GF-D8 (cell line): Measurements from ENCODE around the gene CAPRIN1.

Experiments used
- DNase-seq: peaks from one replicate; lab custom pipeline; 2025; lab: John Stamatoyannopoulos, UW

Gene CAPRIN1, protein sequence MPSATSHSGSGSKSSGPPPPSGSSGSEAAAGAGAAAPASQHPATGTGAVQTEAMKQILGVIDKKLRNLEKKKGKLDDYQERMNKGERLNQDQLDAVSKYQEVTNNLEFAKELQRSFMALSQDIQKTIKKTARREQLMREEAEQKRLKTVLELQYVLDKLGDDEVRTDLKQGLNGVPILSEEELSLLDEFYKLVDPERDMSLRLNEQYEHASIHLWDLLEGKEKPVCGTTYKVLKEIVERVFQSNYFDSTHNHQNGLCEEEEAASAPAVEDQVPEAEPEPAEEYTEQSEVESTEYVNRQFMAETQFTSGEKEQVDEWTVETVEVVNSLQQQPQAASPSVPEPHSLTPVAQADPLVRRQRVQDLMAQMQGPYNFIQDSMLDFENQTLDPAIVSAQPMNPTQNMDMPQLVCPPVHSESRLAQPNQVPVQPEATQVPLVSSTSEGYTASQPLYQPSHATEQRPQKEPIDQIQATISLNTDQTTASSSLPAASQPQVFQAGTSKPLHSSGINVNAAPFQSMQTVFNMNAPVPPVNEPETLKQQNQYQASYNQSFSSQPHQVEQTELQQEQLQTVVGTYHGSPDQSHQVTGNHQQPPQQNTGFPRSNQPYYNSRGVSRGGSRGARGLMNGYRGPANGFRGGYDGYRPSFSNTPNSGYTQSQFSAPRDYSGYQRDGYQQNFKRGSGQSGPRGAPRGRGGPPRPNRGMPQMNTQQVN

DNA sequence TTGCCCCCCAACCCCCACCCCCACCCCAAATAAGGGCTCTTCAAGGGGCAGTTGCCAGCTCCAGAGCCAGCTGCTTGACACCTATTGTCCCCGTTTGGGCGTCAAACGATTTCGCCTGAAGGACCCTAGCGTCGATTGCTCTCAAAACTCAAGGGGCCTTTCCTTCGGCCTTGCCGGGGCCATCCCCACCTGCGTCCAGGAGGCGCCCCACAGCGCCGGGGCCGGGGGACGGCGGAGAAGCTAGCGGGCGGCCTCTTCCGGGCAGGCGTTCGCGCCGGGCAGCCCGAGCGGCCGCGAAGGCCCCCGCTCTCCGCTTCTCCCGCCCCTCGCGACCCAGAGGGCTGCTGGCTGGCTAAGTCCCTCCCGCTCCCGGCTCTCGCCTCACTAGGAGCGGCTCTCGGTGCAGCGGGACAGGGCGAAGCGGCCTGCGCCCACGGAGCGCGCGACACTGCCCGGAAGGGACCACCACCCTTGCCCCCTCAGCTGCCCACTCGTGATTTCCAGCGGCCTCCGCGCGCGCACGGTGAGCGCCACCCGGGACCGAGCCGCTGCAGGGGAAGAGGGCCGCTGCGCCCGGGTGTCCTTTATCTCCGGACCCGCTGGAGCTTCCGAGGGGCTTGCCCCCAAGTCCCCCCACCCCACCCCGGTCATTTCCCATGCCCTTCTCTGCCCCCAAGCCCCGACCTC lies at the start of gene CAPRIN1:
Gene CAPRIN1, plus strand, starts transcription at position 383 of the 687 bp plus-strand sequence. CDS start 690 bp downstream, outside the sequence.
- peak; percentile 52 for DNase-seq

- no peak for DNase-seq
Observed at GRCh38 chr11:34002420-34002819, 49.1 kb upstream of the CAPRIN1 start.

DNA sequence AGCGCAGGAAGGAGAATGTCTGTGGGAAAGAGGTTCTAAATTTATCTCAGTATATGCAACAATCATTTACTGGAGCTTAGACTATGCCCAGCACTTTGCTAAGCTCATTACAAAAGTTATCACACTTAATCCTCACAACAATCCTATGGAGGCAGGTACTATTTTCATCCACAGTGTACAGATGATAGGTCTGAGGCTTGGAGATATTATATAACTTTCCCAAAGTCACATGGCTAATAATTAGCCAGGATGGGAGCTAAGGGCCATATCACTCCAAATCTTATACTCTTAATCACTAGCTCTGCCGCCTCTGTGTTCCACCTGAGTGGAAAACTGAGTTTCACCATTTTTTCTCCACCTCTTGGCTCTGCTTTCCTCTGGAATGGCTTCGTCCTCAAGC lies 47.3 kb upstream of the CAPRIN1 start:
- no peak for DNase-seq

DNA sequence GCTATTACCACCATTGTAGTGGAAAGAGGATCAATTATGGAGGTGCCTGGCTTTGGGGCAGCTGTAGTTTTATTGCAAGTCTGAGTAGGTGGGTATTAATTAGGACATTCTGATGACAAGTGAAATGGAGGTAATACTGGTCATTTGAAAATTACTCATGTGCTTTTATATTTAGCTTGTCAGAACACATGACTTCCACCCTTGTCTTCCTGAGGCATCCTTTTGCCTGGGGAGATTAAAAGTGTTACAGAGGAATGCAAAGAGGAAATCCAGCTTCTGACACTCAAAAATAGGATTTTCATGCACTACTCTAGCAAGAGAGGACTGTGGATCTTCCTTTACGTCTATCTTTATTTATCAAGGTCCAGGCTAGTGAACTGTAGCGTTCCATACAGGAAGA lies 44.7 kb upstream of the CAPRIN1 start:
- no peak for DNase-seq

GRCh38 chr11:34012734-34013133 lies 38.8 kb upstream of the CAPRIN1 start:
- DNase-seq, result no peak

DNA sequence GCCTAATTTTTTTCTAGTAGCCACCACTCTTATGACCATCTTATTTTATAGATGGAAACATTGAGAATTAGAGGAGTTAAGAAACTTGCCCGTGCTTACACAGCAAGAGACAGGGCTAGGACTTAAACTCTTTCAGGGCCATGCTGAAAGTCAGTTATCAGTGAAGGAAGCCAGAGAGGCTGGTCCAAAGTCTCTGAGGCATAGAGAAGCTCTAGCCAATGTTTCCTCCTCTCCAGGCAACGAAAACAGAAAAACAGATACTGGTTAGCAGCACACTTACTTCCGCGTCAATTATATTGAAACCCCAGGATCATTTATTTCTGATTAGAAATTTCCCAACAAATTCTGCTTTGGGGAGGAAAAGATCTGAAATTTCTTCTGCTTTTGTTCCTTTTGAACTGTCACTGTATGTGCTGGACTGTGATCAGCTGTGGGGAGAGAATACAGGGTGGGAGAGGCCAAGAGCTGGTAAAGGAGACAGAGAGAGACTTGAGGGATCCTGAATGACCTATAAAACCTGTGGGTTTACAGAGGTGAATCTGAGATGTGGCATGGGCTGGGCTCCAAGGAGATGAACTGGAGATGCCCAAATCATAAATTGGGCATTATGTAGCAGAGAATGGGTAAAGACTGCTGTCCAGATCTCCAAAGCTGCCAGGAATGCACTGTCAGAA lies 37.5 kb upstream of the CAPRIN1 start:
- DNase-seq, result no peak

- DNase-seq, result no peak
Observed at GRCh38 chr11:34021977-34022735, 29.4 kb upstream of the CAPRIN1 start.

GRCh38 chr11:34026432-34026831 lies 25.1 kb upstream of the CAPRIN1 start:
- no peak for DNase-seq

GRCh38 chr11:34027516-34028408 lies 23.8 kb upstream of the CAPRIN1 start:
- no peak for DNase-seq

GRCh38 chr11:34028425-34028824 lies 23.1 kb upstream of the CAPRIN1 start:
- no peak for DNase-seq

- no peak for DNase-seq
Observed at GRCh38 chr11:34029176-34029575, 22.4 kb upstream of the CAPRIN1 start.

DNA sequence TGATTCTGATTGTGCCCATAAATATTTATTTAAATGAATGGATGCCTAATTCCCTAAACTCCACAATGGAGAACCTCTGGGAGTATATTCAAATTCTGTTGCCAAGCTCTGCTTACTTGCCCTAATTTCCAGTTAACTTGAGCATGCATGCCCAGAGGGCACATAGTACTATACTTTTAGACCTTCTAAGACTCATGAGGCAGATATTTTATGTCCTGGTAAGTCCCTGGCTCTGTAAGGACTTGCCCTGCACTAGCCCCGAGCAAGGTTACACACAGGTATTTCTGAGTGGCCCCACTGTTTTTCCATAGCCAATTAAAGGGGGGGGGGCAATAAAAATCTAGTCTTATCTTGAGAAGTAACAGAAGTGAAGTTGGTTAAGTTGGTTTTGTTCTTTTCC lies 21.1 kb upstream of the CAPRIN1 start:
- DNase-seq, result no peak

GRCh38 chr11:34033399-34033798 lies 18.1 kb upstream of the CAPRIN1 start:
- DNase-seq, result no peak

GRCh38 chr11:34034053-34034452 lies 17.5 kb upstream of the CAPRIN1 start:
- no peak for DNase-seq

DNA sequence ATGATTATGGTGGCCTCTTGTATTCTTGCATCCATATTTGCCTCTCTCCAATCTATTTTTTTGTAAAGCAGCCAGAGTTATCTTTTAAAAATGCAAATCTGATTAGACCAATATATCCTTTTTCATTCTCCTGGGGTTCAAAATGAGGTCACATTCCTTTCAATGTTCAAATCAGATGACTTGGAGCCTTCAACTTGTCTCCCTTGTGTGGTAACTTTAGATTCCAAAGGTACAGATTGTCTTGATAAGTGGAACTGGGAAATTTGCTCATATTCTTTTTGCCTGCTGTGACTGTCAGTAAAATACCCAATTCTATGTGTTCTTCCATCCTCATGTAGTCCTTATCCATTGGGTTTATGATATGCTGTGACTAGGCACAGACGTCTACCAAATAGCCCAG lies 15.1 kb upstream of the CAPRIN1 start:
- DNase-seq, result no peak

- DNase-seq, result no peak
Observed at GRCh38 chr11:34037016-34037415, 14.5 kb upstream of the CAPRIN1 start.

DNA sequence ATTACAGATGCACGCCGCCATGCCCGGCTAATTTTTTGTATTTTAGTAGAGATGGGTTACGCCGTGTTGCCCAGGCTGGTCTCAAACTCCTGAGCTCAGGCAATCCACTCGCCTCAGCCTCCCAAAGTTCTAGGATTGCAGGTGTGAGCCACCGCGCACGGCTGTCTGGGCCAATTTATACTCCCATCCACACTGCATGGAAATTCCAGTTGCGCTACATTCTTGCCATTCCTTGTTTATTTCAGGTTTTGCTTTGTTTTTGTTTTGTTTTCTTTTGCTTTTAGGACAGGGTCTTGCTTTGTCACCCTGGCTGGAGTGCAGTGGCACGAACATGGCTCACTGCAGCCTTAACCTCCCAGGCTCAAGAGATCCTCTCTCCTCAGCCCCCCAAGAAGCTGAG lies 11.0 kb upstream of the CAPRIN1 start:
- DNase-seq, result no peak

GRCh38 chr11:34044664-34045485 lies 6.7 kb upstream of the CAPRIN1 start:
- peak; percentile 19 for DNase-seq

DNA sequence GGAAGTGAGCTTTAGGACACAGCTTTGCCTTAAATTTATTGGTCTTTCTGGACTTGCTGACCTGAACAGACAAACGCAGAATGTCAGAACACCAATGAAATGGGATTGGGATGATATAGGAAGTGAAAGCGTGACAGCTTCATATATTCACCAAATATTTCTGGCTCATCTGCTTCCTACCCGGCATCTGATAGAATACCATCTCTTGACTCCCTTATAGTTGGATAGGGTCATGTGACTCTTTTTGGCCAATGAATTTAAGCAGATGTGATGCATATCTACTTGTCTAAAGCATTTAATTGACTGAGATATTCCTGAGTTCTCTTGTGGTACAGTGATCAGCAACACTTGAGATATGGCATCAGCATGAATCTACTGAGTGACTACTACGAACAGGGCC lies 2.5 kb upstream of the CAPRIN1 start:
- no peak for DNase-seq
